ENCODE results near the gene RND1. TPM values are rescaled to one million over a fixed set of nuclear protein-coding genes. Genes with fewer than 3 reads are reported as not detected.
A peak's percentile ranks its signal among the peaks of the same experiment; 100 is the strongest.
"Not testable (repeated sequence)": the region's sequence is repeated elsewhere in the genome, so short reads cannot be mapped to it uniquely, and the experiment has no call there.

RND1 gene
- total RNA-seq, 1 donor = 0.36 TPM

DNA sequence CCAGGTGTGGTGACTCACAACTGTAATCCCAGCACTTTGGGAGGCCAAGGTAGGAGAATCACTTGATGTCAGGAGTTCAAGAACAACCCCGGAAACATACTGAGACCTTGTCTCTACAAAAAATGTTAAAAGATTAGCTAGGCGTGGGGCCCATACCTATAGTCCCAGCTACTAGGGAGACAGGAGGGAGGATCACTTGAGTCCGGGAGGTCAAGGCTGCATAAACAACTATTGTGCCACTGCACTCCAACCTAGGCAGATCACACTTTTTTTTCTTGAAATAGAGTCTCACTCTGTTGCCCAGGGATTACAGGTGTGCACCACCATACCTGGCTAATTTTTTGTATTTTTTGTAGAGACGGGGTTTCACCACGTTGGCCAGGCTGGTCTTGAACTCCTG is 6.1 kb downstream of the RND1 start:
- Histone ChIP-seq H3K27me3 (ENCODE audit: insufficient read depth, low read length) (peaks cover 27% of the 10 kb centered on the region), H3K27ac (ENCODE audit: low read depth, low read length) (no peak overlapping the region), H3K4me1 (ENCODE audit: insufficient read depth, low read length) (no peaks in the 10 kb centered on the region), H2AFZ (ENCODE audit: low read length) (no peak overlapping the region), H3K79me2 (ENCODE audit: insufficient read depth, low read length) (no peaks in the 10 kb centered on the region), H4K20me1 (ENCODE audit: insufficient read depth, low read length) (no peaks in the 10 kb centered on the region), H3K9me3 (ENCODE audit: low read depth, low read length) (no peaks in the 10 kb centered on the region), H3K4me3 (ENCODE audit: insufficient read depth, low read length) (no peak overlapping the region), H3K36me3 (ENCODE audit: insufficient read depth, low read length) (no peaks in the 10 kb centered on the region), H3K4me2 (ENCODE audit: insufficient read depth, low read length) (no peak overlapping the region)
- no peak for DNase-seq (ENCODE audit: insufficient read length, low spot score, missing footprints)
- TF ChIP-seq, protein P1, sequence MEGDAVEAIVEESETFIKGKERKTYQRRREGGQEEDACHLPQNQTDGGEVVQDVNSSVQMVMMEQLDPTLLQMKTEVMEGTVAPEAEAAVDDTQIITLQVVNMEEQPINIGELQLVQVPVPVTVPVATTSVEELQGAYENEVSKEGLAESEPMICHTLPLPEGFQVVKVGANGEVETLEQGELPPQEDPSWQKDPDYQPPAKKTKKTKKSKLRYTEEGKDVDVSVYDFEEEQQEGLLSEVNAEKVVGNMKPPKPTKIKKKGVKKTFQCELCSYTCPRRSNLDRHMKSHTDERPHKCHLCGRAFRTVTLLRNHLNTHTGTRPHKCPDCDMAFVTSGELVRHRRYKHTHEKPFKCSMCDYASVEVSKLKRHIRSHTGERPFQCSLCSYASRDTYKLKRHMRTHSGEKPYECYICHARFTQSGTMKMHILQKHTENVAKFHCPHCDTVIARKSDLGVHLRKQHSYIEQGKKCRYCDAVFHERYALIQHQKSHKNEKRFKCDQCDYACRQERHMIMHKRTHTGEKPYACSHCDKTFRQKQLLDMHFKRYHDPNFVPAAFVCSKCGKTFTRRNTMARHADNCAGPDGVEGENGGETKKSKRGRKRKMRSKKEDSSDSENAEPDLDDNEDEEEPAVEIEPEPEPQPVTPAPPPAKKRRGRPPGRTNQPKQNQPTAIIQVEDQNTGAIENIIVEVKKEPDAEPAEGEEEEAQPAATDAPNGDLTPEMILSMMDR (IDR thresholded peaks at IDR 0.05; ENCODE audit: extremely low read depth, low read depth, low read length) = no peak

DNA sequence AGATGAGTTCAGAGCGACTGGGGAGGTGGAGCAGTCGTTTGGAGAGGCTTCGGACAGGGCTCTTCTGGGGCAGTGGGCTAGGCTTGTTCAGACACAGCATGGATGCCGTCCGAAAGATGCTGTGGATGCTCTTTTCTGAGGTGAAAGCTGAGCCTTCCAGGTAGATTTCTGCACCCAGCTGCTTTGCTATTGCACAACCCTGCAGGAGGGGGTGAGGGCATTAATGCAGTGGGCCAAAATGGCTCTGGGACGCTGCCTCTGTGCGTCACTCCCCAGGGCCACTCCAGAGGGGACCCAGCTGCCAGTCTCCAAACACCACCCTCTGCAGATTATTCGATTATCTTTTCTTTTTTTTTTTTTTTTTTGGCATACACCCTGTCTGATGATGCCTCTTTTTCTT is 7.6 kb downstream of the RND1 start:
- H2AFZ ChIP-seq (ENCODE audit: low read length) = no peak overlapping the region
- H3K27me3 ChIP-seq (ENCODE audit: insufficient read depth, low read length) = peaks cover 12% of the 10 kb centered on the region
- H3K4me1 ChIP-seq (ENCODE audit: insufficient read depth, low read length) = peaks cover under 1% of the 10 kb centered on the region
- TF ChIP-seq, protein P1 (IDR thresholded peaks at IDR 0.05; ENCODE audit: extremely low read depth, low read depth, low read length) = no peak
- H3K79me2 ChIP-seq (ENCODE audit: insufficient read depth, low read length) = no peaks in the 10 kb centered on the region
- no peaks in the 10 kb centered on the region for H3K9me3 ChIP-seq (ENCODE audit: low read depth, low read length)
- DNase-seq (ENCODE audit: insufficient read length, low spot score, missing footprints) = no peak
- no peak overlapping the region for H3K27ac ChIP-seq (ENCODE audit: low read depth, low read length)
- no peaks in the 10 kb centered on the region for H3K36me3 ChIP-seq (ENCODE audit: insufficient read depth, low read length)
- H3K4me2 ChIP-seq (ENCODE audit: insufficient read depth, low read length) = no peak overlapping the region
- H3K4me3 ChIP-seq (ENCODE audit: insufficient read depth, low read length) = no peak overlapping the region
- H4K20me1 ChIP-seq (ENCODE audit: insufficient read depth, low read length) = no peaks in the 10 kb centered on the region

DNA sequence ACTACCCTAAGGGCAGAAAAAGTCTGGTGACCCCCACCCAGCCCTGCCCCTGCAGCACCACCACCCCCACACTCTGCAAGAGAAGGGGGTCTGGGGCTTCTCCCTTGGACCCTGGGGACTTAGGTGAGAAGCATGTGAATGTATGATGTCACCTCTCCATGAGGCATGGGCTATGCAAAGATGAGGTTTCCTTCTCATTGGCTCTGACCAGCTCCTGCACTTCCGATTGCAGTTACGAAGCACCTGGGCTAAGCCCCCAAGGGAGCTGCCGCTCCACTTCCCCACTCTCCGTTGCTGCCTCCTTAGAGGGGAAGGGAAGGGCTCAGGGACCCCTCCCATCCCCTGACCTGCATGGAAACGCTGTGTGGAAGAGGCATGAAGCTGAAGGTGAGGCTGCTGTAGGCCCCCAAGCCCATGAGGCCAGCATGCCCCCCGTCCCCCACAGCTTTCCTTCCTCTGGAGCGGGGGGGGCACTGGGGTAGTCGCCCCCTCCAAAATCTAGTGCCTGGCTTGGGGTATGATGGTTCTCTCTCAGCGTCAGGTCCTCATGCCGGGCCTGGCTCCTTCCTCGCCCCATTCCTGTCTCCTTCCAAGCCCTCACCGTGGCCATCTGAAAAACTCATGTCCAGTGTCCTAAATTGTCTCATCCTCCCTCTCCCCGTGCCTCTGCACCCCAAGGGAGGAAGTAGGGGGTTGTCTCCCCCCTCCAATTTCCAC is 8.2 kb downstream of the RND1 start:
- H3K9me3 ChIP-seq (ENCODE audit: low read depth, low read length) = no peaks in the 10 kb centered on the region
- H3K4me2 ChIP-seq (ENCODE audit: insufficient read depth, low read length) = no peak overlapping the region
- H3K4me3 ChIP-seq (ENCODE audit: insufficient read depth, low read length) = no peak overlapping the region
- no peaks in the 10 kb centered on the region for H3K36me3 ChIP-seq (ENCODE audit: insufficient read depth, low read length)
- H4K20me1 ChIP-seq (ENCODE audit: insufficient read depth, low read length) = no peaks in the 10 kb centered on the region
- no peak overlapping the region for H3K27ac ChIP-seq (ENCODE audit: low read depth, low read length)
- peaks cover 7% of the 10 kb centered on the region for H3K4me1 ChIP-seq (ENCODE audit: insufficient read depth, low read length)
- peaks cover 6% of the 10 kb centered on the region for H3K27me3 ChIP-seq (ENCODE audit: insufficient read depth, low read length)
- no peak overlapping the region for H2AFZ ChIP-seq (ENCODE audit: low read length)
- no peaks in the 10 kb centered on the region for H3K79me2 ChIP-seq (ENCODE audit: insufficient read depth, low read length)
- TF ChIP-seq, protein P1 (IDR thresholded peaks at IDR 0.05; ENCODE audit: extremely low read depth, low read depth, low read length) = no peak
- DNase-seq (ENCODE audit: insufficient read length, low spot score, missing footprints) = peak; percentile 77

DNA sequence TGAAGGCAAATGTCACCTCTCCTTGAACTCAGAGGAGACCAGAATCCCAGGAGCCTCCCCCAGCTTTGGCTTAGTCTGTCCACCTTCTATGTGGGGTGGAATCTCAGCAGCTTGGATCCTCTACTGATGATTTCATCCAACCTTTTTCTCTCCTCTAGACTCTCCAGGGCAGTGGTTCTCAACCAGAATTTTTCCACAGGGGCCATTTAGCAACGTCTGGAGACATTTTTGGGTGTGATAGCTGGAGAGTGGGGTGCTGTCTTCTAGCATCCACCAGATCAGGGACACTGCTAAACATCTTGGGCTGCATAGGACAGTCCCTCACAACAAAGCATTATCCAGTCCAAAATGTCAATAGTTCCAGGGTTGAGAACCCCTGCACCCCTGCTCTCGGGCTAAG is 9.3 kb downstream of the RND1 start:
- H3K79me2 ChIP-seq (ENCODE audit: insufficient read depth, low read length) = peaks cover 6% of the 10 kb centered on the region
- no peak overlapping the region for H3K4me3 ChIP-seq (ENCODE audit: insufficient read depth, low read length)
- TF ChIP-seq, protein P1 (IDR thresholded peaks at IDR 0.05; ENCODE audit: extremely low read depth, low read depth, low read length) = no peak
- no peaks in the 10 kb centered on the region for H4K20me1 ChIP-seq (ENCODE audit: insufficient read depth, low read length)
- H3K27me3 ChIP-seq (ENCODE audit: insufficient read depth, low read length) = peaks cover 2% of the 10 kb centered on the region
- H3K4me1 ChIP-seq (ENCODE audit: insufficient read depth, low read length) = peaks cover 8% of the 10 kb centered on the region
- no peaks in the 10 kb centered on the region for H3K9me3 ChIP-seq (ENCODE audit: low read depth, low read length)
- no peak overlapping the region for H3K27ac ChIP-seq (ENCODE audit: low read depth, low read length)
- no peaks in the 10 kb centered on the region for H3K36me3 ChIP-seq (ENCODE audit: insufficient read depth, low read length)
- no peak overlapping the region for H2AFZ ChIP-seq (ENCODE audit: low read length)
- no peak for DNase-seq (ENCODE audit: insufficient read length, low spot score, missing footprints)
- H3K4me2 ChIP-seq (ENCODE audit: insufficient read depth, low read length) = no peak overlapping the region

DNA sequence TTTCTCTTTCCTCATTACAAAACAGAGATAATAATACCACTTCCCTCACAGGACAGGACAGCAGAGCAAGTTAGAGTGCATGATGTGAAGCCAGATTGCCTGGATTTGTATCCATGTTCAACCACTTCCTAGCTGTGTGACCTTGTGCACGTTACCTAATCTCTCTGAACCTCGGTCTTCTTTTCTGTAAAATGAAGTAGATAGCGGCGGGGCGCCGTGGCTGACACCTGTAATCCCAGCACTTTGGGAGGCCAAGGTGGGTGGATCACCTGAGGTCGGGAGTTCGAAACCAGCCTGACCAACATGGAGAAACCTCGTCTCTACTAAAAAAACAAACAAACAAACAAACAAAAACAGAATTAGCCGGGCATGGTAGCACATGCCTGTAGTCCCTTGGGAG is 10.7 kb downstream of the RND1 start:
- H3K9me3 ChIP-seq (ENCODE audit: low read depth, low read length); H4K20me1 ChIP-seq (ENCODE audit: insufficient read depth, low read length); H2AFZ ChIP-seq (ENCODE audit: low read length); H3K4me2 ChIP-seq (ENCODE audit: insufficient read depth, low read length); DNase-seq (ENCODE audit: insufficient read length, low spot score, missing footprints); H3K36me3 ChIP-seq (ENCODE audit: insufficient read depth, low read length); H3K27me3 ChIP-seq (ENCODE audit: insufficient read depth, low read length); H3K27ac ChIP-seq (ENCODE audit: low read depth, low read length); H3K4me3 ChIP-seq (ENCODE audit: insufficient read depth, low read length): not testable (repeated sequence)
- Histone ChIP-seq H3K79me2 (ENCODE audit: insufficient read depth, low read length) (peaks cover 20% of the 10 kb centered on the region), H3K4me1 (ENCODE audit: insufficient read depth, low read length) (peaks cover 16% of the 10 kb centered on the region)

All from osteoblast (primary cell).